ENCODE data around the gene KIF6. TPM values are rescaled to one million over a fixed set of nuclear protein-coding genes. Genes with fewer than 3 reads are reported as not detected.

Gene KIF6
- total RNA-seq, 1 donor from 2014 or later: 2.9 TPM

DNA sequence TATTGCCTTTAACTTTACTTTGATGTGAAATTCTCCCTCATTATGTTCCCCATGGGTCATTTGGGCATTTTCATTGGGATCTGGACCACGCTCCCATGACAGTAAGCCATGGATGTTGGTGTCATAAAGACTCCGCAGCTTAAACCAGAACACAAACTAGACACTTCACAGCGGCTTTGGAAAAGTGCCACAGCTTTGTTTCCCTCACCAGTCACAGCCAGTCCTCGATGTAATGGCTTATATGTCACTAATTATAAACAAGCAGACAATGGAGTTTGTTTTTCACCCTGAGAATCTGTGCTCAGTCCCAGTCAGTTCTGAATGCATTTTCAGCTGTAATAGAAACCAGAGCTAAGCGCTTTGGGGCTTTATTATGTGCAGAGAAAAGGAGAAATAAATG, 43.8 kb upstream of the KIF6 start:
- TF ChIP-seq CTCF (IDR thresholded peaks at IDR 0.05; ENCODE audit: unreplicated experiment): no peak
- H3K27ac Mint-ChIP-seq: no peak overlapping the region
- DNase-seq (ENCODE audit: low spot score, unreplicated experiment): no peak

GRCh38 chr6:39765508-39766065, 40.4 kb upstream of the KIF6 start:
- Mint-ChIP-seq H3K27me3 (no peaks in the 10 kb centered on the region), H3K4me1 (ENCODE audit: low read depth) (no peaks in the 10 kb centered on the region), H3K36me3 (ENCODE audit: insufficient read depth) (no peaks in the 10 kb centered on the region), H3K27ac (no peak overlapping the region), H3K9me3 (ENCODE audit: low read depth) (no peaks in the 10 kb centered on the region), H3K4me3 (ENCODE audit: low read depth) (no peak overlapping the region)
- no peak for DNase-seq (ENCODE audit: low spot score, unreplicated experiment)
- TF ChIP-seq CTCF (IDR thresholded peaks at IDR 0.05; ENCODE audit: unreplicated experiment): no peak

More for the DNA sequence above, 43.8 kb upstream of the KIF6 start:
- Mint-ChIP-seq H3K27me3 (peaks cover 5% of the 10 kb centered on the region), H3K4me1 (ENCODE audit: low read depth) (no peaks in the 10 kb centered on the region), H3K36me3 (ENCODE audit: insufficient read depth) (no peaks in the 10 kb centered on the region), H3K4me3 (ENCODE audit: low read depth) (no peak overlapping the region), H3K9me3 (ENCODE audit: low read depth) (no peaks in the 10 kb centered on the region)

DNA sequence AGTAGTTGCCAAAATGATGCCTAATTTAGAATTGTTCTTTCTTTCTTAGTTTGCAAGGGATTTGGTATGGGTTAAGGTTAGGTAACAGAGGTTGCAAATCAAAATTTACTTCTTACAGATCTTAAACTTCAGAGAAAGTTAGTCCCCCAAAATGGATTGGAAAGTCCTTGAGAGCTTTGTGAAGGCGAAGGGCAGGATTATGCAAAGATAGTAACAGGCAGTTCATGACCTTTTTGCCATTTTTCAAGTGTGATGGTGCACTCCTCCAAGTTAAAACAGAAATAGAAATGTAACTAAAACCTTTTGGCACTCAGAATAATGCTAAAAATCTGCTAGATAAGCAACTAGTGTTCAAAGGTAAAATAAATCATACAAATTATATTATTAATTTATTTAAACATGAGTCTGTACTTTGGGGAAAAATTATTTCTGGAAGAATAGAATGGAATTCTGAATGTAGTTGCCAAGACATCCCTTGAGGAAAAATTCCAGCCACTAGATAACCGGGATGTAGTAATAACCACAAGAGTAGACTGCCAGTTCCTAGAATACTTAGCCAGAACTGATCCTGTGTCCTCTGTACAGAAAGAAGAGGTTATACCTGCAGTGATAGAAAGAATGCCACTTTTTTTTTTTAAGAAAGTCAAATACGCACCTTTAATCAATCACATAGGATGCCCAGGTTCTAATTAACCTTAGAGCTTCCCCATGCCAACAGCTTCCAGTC, 35.2 kb upstream of the KIF6 start:
- H3K36me3 Mint-ChIP-seq (ENCODE audit: insufficient read depth): no peaks in the 10 kb centered on the region
- no peaks in the 10 kb centered on the region for H3K9me3 Mint-ChIP-seq (ENCODE audit: low read depth)
- H3K4me3 Mint-ChIP-seq (ENCODE audit: low read depth): no peak overlapping the region
- no peaks in the 10 kb centered on the region for H3K4me1 Mint-ChIP-seq (ENCODE audit: low read depth)
- DNase-seq (ENCODE audit: low spot score, unreplicated experiment): no peak
- TF ChIP-seq CTCF (IDR thresholded peaks at IDR 0.05; ENCODE audit: unreplicated experiment): no peak
- H3K27me3 Mint-ChIP-seq: peaks cover 6% of the 10 kb centered on the region
- no peak overlapping the region for H3K27ac Mint-ChIP-seq

GRCh38 chr6:39758905-39759605, 33.8 kb upstream of the KIF6 start:
- H3K27me3 Mint-ChIP-seq: peaks cover 6% of the 10 kb centered on the region
- H3K36me3 Mint-ChIP-seq (ENCODE audit: insufficient read depth): no peaks in the 10 kb centered on the region
- H3K27ac Mint-ChIP-seq: no peak overlapping the region
- DNase-seq (ENCODE audit: low spot score, unreplicated experiment): no peak
- H3K4me1 Mint-ChIP-seq (ENCODE audit: low read depth): no peaks in the 10 kb centered on the region
- no peak overlapping the region for H3K4me3 Mint-ChIP-seq (ENCODE audit: low read depth)
- H3K9me3 Mint-ChIP-seq (ENCODE audit: low read depth): no peaks in the 10 kb centered on the region
- no peak for TF ChIP-seq CTCF (IDR thresholded peaks at IDR 0.05; ENCODE audit: unreplicated experiment)

- H3K9me3 Mint-ChIP-seq (ENCODE audit: low read depth): no peaks in the 10 kb centered on the region
- H3K27ac Mint-ChIP-seq: no peak overlapping the region
- no peak for TF ChIP-seq CTCF (IDR thresholded peaks at IDR 0.05; ENCODE audit: unreplicated experiment)
- no peak overlapping the region for H3K4me3 Mint-ChIP-seq (ENCODE audit: low read depth)
- H3K36me3 Mint-ChIP-seq (ENCODE audit: insufficient read depth): no peaks in the 10 kb centered on the region
- DNase-seq (ENCODE audit: low spot score, unreplicated experiment): no peak
- H3K4me1 Mint-ChIP-seq (ENCODE audit: low read depth): no peaks in the 10 kb centered on the region
- H3K27me3 Mint-ChIP-seq: peaks cover 6% of the 10 kb centered on the region
Measured at GRCh38 chr6:39756582-39756981, 31.4 kb upstream of the KIF6 start.

All from progenitor cell of endocrine pancreas (in vitro differentiated cells).